ENCODE results near the gene SLC25A40.
"Not testable (repeated sequence)": the region's sequence is repeated elsewhere in the genome, so short reads cannot be mapped to it uniquely, and the experiment has no call there.

The SLC25A40 gene
- total RNA-seq, result 13.1 to 16.8 reads per million in 2 donors

DNA sequence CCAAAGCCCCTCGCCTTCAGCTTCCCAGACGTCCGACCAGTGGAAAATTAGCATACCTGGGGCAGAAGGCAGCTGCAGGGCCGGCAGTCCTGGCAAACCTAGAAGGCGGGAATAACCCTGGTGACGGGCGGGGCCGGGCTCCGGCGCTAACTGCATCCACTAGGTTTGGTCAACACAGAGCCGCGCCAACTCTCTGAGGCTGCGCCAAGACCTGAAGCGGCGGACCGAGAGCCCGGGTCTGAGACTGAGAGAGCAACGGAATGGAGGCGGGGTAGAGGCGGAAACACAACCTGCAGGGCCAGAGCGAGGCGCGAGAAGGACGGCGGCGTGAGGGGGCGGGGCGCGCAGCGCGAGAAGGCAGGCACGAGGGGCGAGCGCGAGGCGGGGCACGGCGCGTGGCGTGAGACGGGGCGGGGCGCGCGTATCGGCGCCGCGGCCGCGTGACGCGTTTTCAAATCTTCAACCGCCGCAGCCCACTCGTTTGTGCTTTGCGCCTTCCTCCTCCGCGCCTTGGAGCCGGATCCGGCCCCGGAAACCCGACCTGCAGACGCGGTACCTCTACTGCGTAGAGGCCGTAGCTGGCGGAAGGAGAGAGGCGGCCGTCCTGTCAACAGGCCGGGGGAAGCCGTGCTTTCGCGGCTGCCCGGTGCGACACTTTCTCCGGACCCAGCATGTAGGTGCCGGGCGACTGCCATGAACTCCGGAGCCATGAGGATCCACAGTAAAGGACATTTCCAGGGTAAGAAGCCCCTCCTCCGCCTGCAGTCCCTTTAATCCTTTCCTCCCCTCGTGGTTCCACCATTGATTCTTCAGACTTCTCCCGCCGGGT lies at the start of gene SLC25A40, which contains the start of gene DBF4:
Gene SLC25A40 (minus strand): TSS at position 321 of the 829 bp plus-strand sequence. CDS start 17,633 bp downstream, outside the sequence.
Gene DBF4 (plus strand): TSS at position 454 of the 829 bp plus-strand sequence. CDS start 240 bp downstream, at position 694.
- DNase-seq, result peak; percentile 86 to 99 (median 94)

DNA sequence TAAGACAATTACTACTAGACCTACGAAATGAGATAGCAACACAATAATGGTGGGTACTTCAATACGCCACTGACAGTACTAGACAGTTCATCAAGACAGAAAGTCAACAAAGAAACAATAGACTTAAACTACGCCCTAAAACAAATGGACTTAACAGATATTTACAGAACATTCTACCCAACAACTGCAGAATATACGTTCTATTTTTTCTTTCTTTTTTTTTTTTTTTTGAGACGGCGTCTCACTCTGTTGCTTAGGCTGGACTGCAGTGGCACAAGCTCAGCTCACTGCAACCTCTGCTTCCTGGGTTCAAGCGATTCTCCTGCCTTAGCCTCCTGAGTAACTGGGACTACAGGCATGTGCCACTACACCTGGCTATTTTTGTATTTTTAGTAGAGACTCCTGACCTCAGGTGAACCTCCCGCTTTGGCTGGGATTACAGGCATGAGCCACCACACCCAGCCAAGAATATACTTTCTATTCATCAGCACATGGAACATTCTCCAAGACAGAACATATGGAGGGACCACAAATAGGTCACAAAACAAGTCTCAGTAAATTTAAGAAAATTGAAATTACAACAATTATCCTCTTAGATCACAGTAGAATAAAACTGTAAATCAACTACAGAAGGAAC lies 46.7 kb upstream of the SLC25A40 start:
- not testable (repeated sequence) for DNase-seq

DNA sequence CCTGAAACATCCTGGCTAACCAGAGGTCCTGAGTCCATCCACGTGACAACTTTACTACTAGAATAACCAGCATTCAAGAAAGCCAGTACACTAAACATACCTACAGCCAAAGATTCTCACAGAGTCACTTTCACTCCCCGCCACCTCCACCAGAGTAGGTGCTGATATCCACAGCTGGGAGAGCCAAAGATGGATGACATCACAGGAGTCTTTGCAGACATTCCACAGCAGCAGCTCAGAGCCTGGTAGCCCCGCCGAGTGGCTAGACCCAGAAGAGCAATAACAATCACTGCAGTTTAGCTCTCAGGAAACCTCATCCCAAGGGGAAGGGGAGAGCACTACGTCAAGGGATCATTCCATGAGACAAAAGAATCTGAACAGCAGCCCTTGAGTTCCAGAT lies 44.4 kb upstream of the SLC25A40 start:
- DNase-seq, result no peak

DNA sequence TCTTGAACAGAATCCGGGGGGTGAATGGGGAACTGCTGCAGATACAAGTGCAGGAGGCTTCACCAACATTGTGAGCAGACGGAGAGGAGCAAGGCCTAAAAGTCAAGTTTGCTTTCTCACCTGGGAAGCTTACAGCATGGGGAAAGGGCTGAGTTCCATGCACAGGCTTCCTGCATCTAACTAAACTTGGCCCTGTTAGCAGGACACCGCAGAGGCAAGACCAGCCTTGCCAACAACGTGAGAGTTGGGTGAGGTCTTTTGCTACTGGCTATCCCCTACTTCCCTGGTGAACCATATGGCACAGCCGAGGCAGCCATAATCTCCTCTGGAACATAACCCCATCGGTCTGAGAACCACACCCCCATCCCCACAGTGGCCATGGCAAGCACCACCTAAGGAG lies 43.7 kb upstream of the SLC25A40 start:
- no peak for DNase-seq

GRCh38 chr7:87918740-87919139 lies 42.6 kb upstream of the SLC25A40 start:
- DNase-seq, result no peak

DNA sequence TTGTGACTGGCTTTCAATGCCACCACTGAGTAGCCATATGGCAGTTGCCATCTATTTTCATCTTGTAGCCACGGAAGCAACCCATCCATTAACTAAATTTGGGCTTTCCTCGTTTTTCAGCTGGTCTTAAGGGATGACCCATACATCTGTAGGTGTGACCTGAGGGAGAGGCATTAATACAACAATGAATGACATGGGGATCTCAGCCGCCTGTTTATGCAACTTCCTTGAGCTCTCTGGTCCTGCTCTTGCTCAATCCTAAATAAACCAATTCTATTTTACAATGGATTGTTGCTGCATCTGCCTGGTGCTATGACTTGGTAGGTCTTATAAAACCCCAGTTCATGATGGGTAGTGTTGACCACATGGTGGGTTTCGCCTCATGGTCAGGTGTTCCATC lies 36.0 kb upstream of the SLC25A40 start:
- no peak for DNase-seq

DNA sequence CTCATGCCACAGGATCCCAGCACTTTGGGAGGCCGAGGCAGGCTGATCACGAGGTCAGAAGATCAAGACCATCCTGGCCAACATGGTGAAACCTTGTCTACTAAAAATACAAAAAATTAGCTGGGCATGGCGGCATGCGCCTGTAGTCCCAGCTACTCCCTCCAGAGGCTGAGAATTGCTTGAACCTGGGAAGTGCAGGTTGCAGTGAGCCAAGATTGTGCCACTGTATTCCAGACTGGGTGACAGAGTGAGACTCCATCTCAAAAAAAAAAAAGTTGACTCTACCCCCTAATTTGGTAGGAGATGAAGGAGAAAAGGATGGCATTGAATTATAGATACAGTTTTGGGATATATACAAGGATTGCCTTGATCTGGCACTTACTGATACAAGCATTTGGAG lies 32.7 kb upstream of the SLC25A40 start:
- DNase-seq, result not testable (repeated sequence)

DNA sequence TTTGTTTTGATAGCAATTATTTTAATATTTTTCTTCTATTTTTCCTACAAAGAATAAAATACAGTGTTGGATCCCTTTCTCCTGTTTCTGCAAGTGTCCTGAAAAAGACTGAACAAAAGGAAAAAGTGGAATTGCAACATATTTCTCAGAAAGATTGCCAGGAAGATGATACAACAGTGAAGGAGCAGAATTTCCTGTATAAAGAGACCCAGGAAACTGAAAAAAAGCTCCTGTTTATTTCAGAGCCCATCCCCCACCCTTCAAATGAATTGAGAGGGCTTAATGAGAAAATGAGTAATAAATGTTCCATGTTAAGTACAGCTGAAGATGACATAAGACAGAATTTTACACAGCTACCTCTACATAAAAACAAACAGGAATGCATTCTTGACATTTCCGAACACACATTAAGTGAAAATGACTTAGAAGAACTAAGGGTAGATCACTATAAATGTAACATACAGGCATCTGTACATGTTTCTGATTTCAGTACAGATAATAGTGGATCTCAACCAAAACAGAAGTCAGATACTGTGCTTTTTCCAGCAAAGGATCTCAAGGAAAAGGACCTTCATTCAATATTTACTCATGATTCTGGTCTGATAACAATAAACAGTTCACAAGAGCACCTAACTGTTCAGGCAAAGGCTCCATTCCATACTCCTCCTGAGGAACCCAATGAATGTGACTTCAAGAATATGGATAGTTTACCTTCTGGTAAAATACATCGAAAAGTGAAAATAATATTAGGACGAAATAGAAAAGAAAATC lies 31.2 kb upstream of the SLC25A40 start:
- DNase-seq, result not testable (repeated sequence)

DNA sequence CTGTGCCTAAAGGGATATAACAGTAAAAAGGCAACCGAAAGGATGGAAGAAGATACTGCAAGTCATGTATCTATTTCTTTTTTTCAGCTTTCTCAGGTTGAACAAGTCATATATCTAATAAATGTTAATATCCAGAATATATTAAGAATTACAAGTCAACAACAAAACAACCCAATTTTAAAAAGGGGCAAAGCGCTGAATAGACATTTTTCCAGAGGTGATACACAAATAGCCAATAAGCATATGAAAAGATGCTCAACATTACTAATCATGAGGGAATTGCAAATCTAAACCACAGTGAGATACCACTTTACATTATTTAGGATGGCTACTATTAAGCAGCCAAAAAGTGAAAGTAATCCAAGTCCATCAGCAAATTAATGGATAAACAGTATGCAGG lies 23.1 kb upstream of the SLC25A40 start:
- DNase-seq, result no peak

DNA sequence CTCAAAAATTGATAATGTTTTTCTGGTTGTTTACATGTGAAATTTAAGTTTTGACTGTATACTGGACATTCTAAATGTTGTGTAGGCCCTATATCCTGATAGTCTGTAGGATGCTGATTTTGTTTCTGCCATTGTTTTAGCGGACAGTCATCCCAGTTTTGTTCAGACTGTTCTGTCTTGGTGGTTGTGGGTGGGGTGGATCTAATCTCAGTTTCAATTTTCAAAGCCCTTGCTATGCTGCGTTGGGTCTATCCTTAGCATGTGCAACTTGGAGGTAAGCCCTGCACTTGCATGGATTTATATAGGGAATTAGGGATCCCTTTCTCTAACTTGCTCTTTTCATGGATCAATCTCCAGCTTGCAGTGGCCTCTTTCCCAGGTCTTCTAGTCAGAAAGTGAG lies 19.2 kb upstream of the SLC25A40 start:
- DNase-seq, result no peak

GRCh38 chr7:87886875-87887274 lies 10.7 kb upstream of the SLC25A40 start:
- peak in 2 of 5 experiments; percentile 22 to 32 for DNase-seq

- no peak for DNase-seq
Observed at GRCh38 chr7:87885018-87885417, 8.9 kb upstream of the SLC25A40 start.

GRCh38 chr7:87882151-87882937 lies 6.2 kb upstream of the SLC25A40 start:
- DNase-seq, result no peak

GRCh38 chr7:87878208-87878735 lies 2.1 kb upstream of the SLC25A40 start:
- no peak for DNase-seq

DNA sequence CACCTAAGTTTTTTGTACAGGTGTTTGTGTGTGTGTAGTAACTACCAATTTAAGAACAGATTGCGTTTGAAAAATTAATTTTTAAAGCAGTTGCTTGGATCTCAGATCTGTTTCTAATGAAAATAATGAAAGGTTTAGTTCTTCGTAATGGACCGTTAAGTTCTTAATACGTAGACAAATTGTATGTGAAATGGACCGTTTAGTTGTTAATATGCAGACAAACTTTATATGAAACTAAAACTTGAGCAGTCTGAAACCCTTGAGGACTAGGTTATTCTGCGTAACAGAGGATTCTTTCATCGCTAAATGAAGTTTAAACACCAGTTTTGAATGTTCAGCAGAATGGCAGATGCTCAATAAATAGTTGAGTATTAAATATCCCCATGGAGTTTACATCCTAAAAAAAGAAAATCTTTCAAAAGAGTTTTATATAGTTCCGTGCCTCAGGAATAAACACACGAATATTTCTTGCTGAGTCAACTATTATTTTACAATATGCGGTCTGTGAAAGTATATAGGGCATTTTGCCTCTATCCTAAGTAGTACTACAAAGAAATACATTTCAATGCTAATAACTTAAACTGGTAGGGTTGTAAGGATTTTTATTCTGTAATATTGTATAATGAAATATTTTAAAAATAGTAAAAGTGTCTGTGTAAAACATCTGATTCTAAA lies 1.3 kb upstream of the SLC25A40 start:
- DNase-seq, result no peak

DNA sequence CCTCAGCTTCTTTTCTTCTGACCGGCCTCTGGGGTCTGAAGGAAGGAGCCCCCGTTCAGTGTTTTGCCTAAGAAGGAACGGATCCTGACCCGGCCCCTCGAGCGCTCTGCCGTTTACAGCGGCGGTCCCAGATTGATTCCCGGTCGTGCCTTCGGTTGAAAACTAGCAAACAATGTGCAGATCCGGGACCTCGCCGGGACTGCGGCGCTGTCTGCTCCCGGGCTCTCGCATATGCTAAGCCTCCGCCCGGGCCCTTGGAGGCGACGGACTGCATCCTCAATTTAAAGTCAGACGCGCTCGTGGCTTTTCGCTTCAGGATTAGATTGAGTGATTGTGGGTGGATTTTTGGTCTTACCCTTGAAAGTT lies 692 bp upstream of the SLC25A40 start:
- peak in 4 of 5 experiments; percentile 19 to 71 (median 26) for DNase-seq

DNA sequence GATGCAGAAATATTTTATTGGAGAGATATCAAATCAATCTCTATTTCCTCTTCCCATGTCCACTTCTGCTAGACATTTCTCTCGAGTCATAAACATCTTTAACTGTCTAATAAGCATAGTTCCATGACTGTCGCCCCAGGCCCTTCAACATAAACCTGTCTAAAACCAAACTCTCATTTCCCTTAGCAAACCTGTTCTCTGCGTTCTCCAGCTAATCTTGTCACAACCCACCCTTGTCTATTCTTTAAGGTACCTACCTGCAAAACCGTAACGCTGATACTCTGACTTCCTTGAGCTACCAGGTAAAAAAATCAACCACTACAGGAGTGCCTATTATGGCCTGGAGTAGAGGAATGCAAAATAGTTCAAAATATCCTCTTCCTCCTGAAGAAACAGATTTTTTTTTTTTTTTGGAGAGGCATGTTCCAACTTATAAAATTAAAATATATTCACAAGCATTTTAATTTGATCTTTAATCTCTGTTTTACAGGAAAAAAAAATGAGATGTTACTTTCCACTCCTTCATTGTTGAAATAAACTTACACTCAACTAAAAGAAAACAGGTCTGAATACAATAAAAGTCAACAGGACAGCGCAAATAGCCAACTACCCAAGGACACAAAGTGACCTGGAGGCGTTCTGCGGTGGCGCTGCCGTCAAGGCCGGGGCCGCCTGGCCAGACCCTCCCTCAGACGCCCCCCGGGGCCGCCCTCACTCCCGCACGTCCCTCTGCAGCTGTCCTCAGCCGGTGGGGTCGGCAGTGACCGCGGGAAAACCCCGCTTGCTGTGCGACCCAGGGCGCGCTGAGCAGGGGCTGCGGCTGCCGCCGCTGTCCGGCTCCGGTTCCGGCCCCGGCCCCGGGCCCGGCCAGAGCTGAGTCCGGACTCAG lies 765 bp downstream of the SLC25A40 start:
- DNase-seq, result peak in 2 of 5 experiments; percentile 12 to 29

DNA sequence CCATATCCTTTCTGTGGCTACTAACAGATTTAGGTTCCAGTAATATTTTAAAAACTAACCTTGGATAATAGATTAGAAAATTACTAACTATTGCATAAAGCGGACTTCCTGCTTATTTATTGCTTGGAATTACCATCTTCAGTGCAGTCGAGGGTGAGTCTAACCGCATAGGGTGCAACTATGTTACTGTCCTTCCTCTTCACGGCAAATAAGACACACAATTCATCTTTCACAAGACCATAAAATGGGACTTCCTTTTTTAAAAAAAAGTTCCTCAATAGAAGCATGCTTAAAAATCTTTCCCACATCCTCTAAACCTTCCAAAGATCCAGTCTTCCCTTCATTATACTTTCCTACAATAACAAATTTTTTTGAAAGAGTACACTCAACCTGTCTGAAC lies 2.1 kb downstream of the SLC25A40 start:
- DNase-seq, result no peak

DNA sequence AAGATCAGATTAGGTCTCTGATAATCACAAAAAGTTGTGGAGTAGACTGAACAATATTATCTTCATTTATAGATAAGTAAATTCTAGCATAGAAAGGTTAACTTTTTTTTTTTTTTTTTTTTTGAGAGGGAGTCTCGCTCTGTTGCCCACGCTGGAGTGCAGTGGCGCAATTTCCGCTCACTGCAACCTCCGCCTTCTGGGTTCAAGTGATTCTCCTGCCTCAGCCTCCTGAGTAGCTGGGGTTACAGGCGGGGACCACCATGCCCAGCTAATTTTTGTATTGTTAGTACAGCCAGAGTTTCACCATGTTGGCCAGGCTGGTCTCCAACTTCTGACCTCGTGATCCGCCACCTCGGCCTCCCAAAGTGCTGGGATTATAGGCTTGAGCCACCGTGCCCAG lies 2.8 kb downstream of the SLC25A40 start:
- not testable (repeated sequence) for DNase-seq

GRCh38 chr7:87872346-87872745 lies 3.8 kb downstream of the SLC25A40 start:
- no peak for DNase-seq

Data from T-helper 2 cell (primary cell).